SHP77 treated with DMSO at 0.1 percent for 48 hours (cell line): Measurements from ENCODE around the gene EPS8L2.
"Not testable (repeated sequence)": the region's sequence is repeated elsewhere in the genome, so short reads cannot be mapped to it uniquely, and the experiment has no call there.

Experiments
- DNase-seq: peaks from one replicate; lab custom pipeline; 2025; lab: John Stamatoyannopoulos, UW

EPS8L2 gene

GRCh38 chr11:690244-690643 lies 15.8 kb upstream of the EPS8L2 start:
- DNase-seq: not testable (repeated sequence)

- no peak for DNase-seq
Observed at GRCh38 chr11:690738-691633, 15.0 kb upstream of the EPS8L2 start.

GRCh38 chr11:691710-692590 lies 14.1 kb upstream of the EPS8L2 start:
- no peak for DNase-seq

GRCh38 chr11:692824-693414 lies 13.1 kb upstream of the EPS8L2 start:
- no peak for DNase-seq

GRCh38 chr11:693415-693831 lies 12.6 kb upstream of the EPS8L2 start:
- DNase-seq: no peak

- no peak for DNase-seq
Observed at GRCh38 chr11:693887-694562, 12.0 kb upstream of the EPS8L2 start.

- DNase-seq: no peak
Observed at GRCh38 chr11:694563-695287, 11.3 kb upstream of the EPS8L2 start, which contains the start of gene DEAF1. TSS of gene DEAF1 (minus strand) at chr11:695222. CDS start at chr11:695047, 175 bp downstream.

GRCh38 chr11:695288-695537 lies 10.8 kb upstream of the EPS8L2 start:
- peak; percentile 16 for DNase-seq

- DNase-seq: no peak
Observed at GRCh38 chr11:695538-696248, 10.3 kb upstream of the EPS8L2 start, which contains the start of gene TMEM80. TSS of gene TMEM80 (plus strand) at chr11:695816. CDS start at chr11:695828, 12 bp downstream.

- no peak for DNase-seq
Observed at GRCh38 chr11:696955-697491, 9.0 kb upstream of the EPS8L2 start.

GRCh38 chr11:697811-698311 lies 8.2 kb upstream of the EPS8L2 start:
- DNase-seq: no peak

- DNase-seq: no peak
Observed at GRCh38 chr11:698493-699115, 7.4 kb upstream of the EPS8L2 start.

GRCh38 chr11:699116-699508 lies 6.9 kb upstream of the EPS8L2 start:
- DNase-seq: no peak

- DNase-seq: no peak
Observed at GRCh38 chr11:699753-700152, 6.3 kb upstream of the EPS8L2 start.

GRCh38 chr11:701741-702461 lies 4.1 kb upstream of the EPS8L2 start:
- no peak for DNase-seq

GRCh38 chr11:702462-703461 lies 3.3 kb upstream of the EPS8L2 start:
- no peak for DNase-seq

- no peak for DNase-seq
Observed at GRCh38 chr11:703506-703905, 2.5 kb upstream of the EPS8L2 start.

GRCh38 chr11:704228-704674 lies 1.8 kb upstream of the EPS8L2 start:
- DNase-seq: no peak
